PC-3 (cell line): ENCODE measurements around the gene LOXL4.

ENCODE experiments used
- CTCF ChIP-seq: fragments of 300-600 bp; sonication (generic); conservative IDR thresholded peaks from 2 replicates; pipeline ENCODE4 v1.5.1; 2017; ENCODE audit warnings: antibody characterized with exemption, low read depth, mild to moderate bottlenecking, low read length
- EZH2 ChIP-seq: fragments of 300-600 bp; sonication (generic); IDR thresholded peaks from one replicate; pipeline ENCODE4 v1.6.1; 2017; ENCODE audit warnings: antibody characterized with exemption, mild to moderate bottlenecking, low read length; ENCODE audit not compliant: unreplicated experiment

GRCh38 chr10:98303569-98303968 lies 35.6 kb upstream of the LOXL4 start:
- no peak for TF ChIP-seq CTCF
- no peak for TF ChIP-seq EZH2
